Activated gamma-delta T cell treated with anti-CD3 and anti-CD28 coated beads, Interleukin-2, amount 50 U/mL, for 16 hours (primary cell): Measurements from ENCODE around the gene DHX15.

Experiments used
- DNase-seq: peaks from one replicate; pipeline ENCODE4 v3.0.0-alpha.2; 2020; ENCODE audit warnings: low read depth

Gene DHX15

DNA sequence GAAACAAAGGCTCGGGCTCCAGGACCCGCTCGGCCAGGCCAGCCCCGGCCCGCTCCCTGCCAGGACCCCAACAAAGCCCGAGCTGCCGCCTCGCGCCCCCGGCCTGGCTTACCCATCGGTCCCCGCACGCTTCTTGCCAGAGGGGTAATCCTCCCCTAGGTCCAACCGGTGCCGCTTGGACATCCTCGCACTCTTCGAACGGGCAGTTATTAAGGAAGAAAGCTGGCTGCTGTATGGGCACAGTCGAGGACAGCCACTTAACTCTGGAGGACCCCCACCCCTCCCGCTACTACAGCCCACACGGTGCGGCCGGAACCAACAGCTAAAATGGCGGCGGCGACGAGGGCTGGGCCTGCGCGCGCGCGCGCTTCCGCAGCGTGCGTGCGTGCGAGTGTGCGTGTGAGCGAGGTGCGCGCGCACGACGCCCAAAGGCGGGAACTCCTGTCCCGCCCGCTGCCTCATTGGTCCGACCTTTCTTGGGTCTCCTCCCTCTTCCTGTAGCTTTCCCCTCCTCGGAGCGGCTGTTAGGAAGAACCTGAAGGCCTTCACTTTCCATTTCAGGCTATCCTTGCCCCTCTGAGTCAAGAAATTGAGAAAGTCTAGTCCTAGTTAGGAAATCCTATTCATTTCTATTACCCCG lies at the start of gene DHX15:
Gene DHX15, minus strand, starts transcription at position 344 of the 640 bp plus-strand sequence. Its CDS starts 161 bp downstream, at position 183.
- DNase-seq, result peak; percentile 87

DNA sequence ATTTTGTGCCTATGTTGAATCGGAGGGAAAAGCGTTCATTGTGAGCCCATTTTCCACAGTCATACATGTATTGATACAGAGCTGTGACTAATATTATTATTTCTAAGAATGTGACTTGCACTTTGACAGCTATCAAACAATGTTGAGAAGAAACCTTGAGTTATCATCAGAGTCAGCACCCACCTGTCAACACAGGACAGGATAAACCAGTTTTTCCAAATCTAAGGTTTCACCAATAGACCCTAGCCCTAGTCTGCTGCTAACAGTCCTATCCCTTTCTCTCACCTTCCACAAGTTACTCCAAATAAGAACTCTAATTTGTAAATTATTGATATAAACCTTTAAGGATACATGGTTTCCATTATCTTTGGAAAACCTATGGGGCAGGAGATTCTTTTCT lies 47.7 kb upstream of the DHX15 start:
- no peak for DNase-seq

DNA sequence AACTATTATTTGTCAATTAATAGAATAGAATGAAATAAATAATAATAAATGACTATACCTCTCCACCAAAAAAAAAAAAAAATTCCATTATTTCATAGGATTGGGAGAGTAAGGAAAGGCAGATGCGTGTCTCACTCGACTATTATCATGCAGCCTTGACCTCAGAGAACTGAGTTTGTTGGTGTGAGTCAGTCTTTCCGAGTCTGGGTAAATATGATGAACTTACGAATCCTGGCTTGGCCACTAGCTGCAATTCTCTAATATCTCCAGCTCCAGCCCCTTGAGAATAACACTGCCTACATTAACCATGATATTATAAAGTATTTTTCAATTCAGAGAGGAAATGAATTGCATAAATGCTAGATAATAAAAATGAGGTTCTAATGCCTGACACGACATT lies 46.6 kb upstream of the DHX15 start:
- no peak for DNase-seq

DNA sequence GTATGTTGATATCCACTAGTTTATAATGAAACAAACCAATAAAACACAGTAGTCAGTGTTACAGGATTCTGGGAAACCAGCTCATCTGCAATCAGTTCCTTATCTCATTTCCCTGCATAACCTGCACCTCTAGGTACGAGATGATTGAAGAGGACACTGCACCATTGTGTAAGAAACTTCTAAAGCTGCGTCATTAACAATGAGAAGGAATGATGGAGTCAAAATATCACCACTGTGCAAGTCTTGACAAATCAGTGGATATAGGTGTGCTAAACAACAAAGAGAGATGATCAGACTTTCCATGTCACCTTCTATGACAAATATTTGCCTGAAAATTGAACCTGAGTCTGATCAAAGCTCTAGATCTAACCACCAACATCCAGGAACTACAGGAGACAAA lies 40.7 kb upstream of the DHX15 start:
- DNase-seq, result no peak

DNA sequence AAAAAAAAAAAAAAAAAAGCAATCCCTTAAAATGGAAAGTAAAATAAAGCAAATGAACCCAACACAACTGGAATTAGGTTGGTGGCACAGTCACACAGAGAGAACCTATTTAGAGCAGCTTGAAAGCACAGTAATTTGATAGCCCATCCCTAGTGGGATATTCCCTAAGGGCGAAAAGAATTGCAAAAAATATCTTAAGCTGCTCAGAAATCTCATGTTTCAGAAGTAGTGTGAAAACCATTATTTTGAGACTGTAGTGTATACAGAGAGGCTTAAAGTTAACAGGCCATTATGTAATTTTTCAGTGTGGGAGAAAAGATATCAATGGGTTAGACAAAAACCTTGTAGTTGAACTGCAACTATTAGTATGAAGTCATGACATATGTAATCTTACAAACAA lies 40.0 kb upstream of the DHX15 start:
- DNase-seq, result no peak

DNA sequence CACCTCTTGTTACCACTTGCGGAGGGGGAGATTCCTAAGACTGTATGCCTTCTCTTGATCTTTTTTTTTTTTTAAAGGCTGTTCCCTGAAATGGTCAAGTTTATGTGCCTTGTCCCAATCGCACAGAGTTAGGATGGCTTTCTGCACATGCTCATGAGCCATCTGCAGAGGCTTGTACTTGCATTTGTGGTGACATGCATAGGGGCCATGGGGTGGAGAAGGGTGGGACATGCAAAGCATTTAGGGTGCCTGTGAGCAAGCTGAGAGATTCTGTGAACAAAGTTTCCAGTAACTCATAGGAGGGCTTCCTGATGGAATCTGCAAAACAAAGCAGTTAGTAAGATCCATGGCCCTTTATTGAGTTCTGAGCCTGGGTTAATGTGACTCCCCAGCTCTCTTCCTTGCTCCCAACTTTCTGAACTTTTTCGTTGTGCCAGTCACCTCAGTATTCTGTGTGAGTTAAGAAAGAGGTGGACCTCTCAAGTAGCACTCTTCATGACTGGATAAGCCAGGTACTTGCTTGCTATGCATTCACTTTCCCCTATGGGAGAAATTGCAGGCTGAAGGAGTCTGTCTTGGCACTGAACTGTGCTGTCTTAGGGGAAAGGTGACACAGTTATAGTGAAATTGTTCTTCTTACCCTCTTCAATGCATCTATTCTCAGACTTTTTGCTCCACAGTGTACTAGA lies 37.9 kb upstream of the DHX15 start:
- no peak for DNase-seq

DNA sequence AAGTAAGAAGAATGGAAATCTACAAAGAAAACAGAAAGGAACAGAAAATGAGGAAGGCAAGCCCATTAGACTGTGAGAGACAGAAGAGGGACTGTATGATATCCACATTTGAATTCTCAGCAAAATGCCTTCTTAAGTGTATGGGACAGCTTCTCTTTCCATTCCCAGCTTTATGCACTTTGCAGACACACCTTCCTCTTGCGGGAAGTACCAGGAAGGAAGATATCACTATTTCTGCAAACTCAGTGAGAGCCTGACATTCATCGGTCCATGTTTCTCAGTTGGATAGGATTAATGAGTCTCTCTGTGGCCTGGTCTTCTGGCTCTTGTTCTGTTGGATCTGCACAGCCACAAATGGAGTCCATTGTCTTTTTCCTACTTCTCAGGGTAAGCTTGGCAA lies 31.6 kb upstream of the DHX15 start:
- no peak for DNase-seq

DNA sequence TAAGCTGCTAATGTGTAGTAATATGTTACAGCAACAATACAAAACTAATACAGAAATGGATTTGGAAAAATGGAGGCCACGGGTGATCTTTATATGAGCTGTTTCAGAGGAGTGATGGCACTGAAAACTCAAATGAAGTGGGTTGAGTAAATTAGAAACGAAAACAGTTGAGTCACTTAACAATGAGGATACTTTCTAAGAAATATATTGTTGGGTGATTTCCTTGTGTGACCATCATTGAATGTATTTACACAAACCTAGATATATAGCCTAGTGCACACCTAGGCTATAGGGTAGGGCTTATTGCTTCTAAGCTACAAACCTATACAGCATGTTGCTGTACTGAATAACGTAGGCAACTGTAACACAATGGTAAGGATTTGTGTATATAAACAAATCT lies 30.5 kb upstream of the DHX15 start:
- DNase-seq, result no peak

DNA sequence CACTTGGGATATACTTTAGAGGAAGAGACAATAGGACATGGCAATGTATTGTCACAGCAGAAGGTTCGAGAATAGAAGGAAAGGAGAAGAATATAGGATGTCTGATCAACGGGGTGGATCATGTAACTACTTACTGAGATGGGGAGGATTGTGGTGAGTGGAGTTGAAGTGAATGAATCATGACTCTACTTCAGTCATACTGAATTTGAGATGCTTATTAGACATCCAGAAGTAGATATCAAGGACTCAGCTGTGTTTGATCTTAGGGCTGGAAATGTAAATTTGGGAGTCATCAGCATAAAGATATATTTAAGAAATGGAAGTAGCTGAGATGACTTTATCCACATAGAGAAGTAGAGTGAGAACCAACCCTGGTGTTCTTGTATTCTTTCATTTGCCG lies 29.1 kb upstream of the DHX15 start:
- no peak for DNase-seq

DNA sequence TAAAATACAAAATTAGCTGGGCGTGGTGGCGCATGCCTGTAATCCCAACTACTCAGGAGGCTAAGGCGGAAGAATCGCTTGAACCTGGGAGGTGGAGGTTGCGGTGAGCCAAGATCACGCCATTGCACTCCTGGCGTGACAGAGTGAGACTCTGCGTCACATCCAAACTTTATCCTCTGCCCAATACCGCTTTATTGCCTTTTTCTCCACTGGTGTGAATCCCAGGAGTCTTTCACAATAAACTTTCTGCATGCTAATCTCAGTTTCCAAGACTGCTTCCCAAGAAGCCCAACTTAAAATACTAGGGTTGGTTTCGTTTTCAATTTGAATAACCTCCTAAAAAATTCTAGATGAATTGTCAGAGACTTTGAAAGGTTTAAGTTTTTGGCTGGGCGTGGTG lies 27.2 kb upstream of the DHX15 start:
- no peak for DNase-seq

DNA sequence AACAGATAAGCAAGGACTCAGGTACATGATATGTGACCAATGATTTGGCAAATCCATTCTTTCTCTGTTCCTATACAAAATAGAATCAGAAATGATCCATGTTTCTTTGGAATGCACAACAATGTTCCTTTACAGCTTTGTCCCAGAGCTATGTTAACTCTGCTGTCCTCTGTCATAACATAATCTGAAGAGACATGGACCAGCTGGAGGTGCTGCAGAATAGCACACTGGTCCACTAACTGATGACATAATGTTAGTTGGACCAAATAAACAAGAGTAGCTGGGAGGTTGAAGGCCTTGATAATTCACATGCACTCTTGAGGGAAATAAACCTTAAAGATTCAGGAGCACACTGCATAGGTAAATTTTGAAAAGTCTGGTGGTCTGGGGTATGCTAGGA lies 23.0 kb upstream of the DHX15 start:
- DNase-seq, result no peak

DNA sequence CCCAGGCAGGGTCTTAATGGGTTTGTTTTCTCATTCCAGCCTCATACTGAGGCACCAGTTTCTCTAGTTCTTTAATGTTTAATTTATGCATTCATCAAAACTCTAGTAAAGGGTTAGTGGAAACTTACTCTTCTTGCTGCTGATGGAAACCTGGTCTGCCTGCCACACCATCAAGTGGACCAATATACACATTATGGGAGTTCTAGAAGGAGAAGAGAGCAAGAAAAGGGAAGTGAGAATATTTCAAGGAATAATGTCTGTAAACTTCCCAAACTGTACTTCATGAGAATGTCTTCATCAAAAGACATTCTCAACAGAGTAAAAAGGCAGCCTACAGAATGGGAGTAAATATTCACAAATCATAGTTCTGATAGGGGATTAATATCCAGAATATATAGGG lies 20.9 kb upstream of the DHX15 start:
- DNase-seq, result no peak

DNA sequence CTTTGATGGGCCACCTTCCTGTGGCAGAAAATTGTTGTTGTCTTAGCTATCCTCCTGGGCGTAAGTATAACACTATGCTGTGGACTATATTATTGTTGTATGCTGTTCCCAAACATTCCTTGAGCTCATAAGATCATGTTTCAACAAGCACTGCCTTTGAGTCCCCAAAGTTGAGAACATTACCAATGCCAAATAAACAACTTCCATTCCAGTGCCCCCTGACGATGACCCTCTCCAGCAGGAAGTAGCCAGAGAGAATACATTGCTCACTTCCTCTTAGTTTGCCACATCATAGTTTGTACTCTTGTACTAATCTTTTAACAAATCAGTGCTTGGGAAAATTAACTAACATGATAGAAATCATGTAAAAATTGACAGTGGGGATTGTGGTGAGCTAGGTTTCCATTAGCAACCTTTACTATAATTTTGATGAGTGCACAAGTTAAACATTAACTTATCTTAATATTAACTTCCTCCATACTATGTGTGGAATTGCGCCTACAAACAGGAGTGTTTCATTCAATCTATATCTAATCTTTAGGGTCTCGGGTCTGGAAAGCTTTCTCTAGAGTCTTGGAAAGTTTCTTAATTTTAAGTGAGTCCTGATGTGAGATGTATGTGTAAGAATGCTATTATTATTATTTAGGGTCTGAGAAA lies 20.3 kb upstream of the DHX15 start:
- DNase-seq, result no peak

DNA sequence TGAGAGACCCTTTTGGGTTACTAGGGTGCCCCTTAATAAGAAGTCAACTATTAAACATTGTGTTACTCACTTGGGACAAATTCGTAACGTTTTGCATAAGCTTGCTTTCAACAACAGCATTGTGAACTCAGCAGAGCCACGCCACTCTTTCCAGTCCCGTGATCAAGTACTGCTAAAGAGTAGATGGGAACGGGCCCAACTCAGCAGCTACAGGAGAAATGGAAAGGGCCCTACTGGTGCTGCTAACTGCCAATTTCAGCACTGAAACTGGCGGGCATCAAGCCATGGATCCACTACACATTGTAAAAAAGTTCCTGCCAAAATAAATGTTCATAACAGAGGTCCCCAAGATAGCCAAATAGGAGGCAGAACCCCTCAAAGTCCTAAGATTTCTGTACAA lies 19.0 kb upstream of the DHX15 start:
- no peak for DNase-seq

DNA sequence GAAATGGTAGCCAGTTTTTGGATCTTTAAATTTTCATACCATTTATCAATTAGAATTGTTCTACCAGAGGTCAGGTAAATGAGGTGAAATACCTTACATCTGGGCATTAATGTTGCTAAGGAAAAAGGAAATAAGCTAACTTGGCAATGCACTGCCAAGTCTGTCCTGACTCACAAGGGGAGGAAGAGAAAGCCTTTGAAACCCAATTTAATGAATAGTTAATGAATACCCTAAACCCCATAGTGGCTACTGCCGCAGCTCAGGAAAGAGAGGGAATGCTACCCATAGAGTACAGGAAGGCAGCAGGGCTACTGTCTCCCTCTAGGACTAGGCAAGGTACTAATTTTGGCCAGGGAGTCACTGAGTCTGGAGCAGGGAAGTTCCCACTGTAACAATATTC lies 16.8 kb upstream of the DHX15 start:
- DNase-seq, result no peak

DNA sequence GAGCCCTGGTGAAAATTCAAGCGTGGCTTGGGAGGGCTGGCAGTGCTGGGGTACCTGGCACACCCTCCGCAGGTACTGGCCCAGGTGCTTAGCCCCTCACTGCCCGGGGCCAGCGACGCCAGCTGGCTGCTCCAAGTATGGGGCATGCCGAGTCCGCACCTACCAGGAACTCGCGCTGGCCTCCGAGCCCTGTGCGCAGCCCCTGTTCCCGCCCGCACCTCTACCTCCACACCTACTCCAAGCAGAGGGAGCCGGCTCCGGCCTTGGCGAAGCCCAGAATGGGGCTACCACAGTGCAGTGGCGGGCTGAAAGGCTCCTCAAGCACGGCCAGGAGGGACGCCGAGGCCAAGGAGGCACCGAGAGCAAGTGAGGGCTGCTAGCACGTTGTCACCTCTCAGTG lies 14.9 kb upstream of the DHX15 start:
- no peak for DNase-seq

DNA sequence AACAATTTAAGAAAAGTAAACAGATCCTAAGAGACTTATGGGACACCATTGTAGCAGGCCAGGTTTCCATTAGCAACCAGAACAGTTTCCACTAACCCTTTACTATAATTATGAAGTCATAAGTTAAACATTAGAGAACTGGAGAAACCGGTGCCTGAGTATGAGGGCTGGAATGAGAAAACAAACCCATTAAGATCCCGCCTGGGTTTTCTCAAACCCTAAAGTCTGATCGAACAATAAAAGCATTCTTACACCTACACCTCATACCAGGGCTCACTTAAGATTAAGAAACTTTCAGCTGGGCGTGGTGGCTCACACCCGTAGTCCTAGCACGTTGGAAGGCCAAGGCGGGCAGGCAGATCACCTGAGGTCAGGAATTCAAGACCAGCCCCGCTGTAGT lies 13.7 kb upstream of the DHX15 start:
- DNase-seq, result no peak

DNA sequence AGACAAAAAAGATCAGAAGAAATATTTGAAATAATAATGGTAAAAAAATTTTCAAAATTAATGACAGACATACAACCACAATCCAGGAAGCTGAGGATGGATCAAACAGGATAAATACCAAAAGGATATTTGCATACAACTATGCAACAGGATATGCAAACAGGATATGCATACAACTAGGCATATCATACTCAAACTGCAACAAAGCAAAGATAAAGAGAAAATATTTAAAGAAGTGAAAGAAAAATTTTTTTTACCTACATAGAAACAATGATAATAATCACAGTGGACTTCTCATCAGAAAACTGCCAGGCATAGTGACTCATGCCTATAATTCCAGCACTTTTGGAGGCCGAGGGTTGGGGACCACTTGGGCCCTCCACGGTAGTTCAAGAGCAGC lies 11.3 kb upstream of the DHX15 start:
- no peak for DNase-seq

DNA sequence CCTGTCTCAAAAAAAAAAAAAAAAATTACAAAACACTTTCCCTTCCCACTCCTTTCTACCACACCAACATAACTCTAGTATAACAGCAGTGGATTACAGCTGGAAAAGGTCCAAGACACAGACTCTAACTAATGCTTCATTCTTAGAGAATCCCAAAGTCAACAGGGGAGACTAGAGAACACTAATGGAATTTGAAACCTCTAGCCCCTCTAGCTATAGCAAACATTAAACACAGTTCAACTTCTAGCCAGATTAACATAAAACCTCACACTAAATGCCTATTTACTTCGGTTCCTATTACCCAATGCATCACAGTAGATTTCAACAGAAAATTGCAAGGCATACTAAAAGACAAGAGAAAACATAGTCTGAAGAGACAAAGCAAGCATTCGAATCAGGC lies 10.5 kb upstream of the DHX15 start:
- no peak for DNase-seq

DNA sequence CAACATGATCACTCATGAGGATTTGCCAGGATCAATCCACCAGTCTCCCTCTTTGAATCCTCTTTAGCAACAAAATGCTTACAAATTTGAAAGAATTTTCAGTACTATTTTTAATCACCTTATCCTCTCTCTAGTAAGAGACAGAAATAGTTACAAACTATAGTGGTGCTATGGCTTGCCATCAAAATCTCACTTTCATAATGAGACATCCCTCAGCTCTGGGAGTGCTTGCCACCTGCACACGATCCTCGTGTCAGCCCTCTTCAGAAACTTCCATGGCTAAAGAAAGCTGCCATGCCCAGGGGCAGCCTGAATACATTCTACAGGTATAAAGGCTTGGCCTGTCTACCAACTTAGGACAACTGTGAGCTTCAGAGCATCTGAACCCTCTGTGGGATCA lies 5.1 kb upstream of the DHX15 start:
- no peak for DNase-seq

DNA sequence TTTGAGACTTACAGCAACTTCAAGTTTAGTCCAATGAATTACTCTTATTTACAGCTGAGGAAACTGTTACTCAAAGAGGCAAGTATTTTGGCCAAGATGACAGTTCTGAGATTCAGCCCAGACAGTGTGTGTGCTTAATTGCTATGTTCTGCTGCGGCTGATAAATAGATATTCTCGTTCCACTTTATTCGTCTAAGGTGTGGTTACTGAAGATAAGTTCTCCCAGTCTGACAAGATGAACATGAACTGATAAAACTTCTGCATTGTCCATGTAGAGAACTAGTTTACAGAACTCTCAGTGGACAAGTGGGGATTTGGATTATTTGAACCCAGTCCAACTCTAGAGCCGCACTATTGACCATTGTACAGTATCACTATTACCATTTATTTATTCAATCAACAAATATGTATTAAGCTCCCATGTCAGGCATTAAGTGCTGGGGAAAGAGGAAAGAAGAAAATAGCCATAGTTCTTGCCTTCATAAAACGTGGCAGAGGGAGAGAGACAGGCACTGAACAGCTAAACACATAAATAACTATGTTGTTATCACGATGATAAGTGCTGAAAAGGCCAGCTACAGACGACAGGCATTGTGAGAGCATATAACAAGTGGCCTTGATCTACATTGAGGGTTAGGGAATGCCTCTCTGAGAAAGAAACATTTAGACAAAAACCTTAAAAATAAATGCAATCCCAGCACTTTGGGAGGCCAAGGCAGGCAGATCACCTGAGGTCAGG lies 4.0 kb upstream of the DHX15 start:
- no peak for DNase-seq

DNA sequence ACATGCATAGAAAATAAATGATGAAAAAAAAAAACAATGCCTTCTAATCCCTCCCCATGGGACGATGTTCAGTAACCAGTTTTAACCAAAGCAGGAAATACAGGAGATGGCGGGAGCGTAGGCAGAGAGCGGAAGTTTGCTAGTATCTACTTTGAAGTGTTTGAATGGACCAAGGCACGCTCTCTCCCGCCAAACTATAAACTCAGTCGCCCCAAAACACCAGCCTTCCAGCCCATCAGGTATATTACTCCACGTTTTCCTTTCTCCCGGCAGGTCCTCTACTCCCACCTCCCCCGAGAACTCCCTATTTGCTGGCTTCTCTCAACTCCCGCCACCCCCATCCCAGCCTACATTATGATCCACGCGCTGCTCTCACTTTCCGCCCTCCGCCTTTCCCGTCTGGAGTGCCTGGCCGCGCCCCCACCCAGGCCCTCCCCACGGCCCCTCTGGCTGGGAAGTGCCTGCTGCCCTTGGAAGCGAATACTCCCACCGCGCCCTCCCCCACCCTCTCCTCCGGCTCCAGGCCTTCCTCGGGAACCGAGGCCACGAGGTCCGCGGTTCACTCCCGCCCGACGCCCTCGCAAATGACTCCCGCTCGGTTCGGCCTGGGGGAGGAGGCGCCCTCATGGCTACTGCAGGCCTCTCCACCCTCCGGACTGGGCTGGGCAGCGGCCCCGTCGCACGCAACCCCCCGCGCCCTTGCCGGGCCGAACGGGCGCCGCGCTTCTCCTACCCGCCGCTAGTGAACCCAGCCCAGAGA lies 723 bp downstream of the DHX15 start:
- peak; percentile 22 for DNase-seq
